OCI-LY7 (cell line): Measurements from ENCODE around the gene ENTPD1. TPM values are rescaled to one million over a fixed set of nuclear protein-coding genes. Genes with fewer than 3 reads are reported as not detected.

ENCODE experiments used
- BruUV-seq: library from RNA; stranded (reverse); fragments of 400-500 nt; replicated peaks from 2 replicates; lab custom pipeline; 2021; lab: Mats Ljungman, UMichigan
- CTCF ChIA-PET: fragments of 300-600 bp; sonication (Branson Sonifier 250); formaldehyde crosslinking; loops from one replicate; lab custom pipeline; 2022; ENCODE audit warnings: antibody characterized with exemption; ENCODE audit not compliant: unreplicated experiment; lab: Charles Lee
- POLR2A ChIA-PET: fragments of 300-600 bp; sonication (Branson Sonifier 250); formaldehyde crosslinking; loops from one replicate; lab custom pipeline; 2022; ENCODE audit warnings: antibody characterized with exemption; lab: Charles Lee
- DNase-seq: peaks from one replicate; pipeline ENCODE4 v3.0.0-alpha.2; 2015; ENCODE audit warnings: low spot score
- H2AFZ ChIP-seq: fragments of 200-600 bp; sonication (generic), shearing (Covaris generic); 2 replicates; pipeline ENCODE4 v1.6.1; 2014; ENCODE audit warnings: mild to moderate bottlenecking, antibody characterized with exemption, low read length, moderate library complexity
- H3K27ac ChIP-seq: fragments of 200-600 bp; sonication (generic); 2 replicates; pipeline ENCODE4 v1.5.1; 2014; ENCODE audit warnings: mixed run types, low read depth, mild to moderate bottlenecking, moderate library complexity, low read length, inconsistent platforms; ENCODE audit not compliant: poor library complexity, severe bottlenecking
- H3K36me3 ChIP-seq: fragments of 200-600 bp; sonication (generic); 2 replicates; pipeline ENCODE4 v1.6.1; 2014; ENCODE audit warnings: mild to moderate bottlenecking, antibody characterized with exemption, low read length, moderate library complexity, mixed read lengths; ENCODE audit not compliant: insufficient read depth
- H3K4me1 ChIP-seq: fragments of 200-600 bp; sonication (generic); 2 replicates; pipeline ENCODE4 v1.5.1; 2014; ENCODE audit warnings: mild to moderate bottlenecking, low read length; ENCODE audit not compliant: insufficient read depth, poor library complexity, severe bottlenecking
- H3K4me2 ChIP-seq: fragments of 200-600 bp; sonication (generic); 2 replicates; pipeline ENCODE4 v1.6.1; 2014; ENCODE audit warnings: mild to moderate bottlenecking, low read length
- H3K4me3 ChIP-seq: fragments of 200-600 bp; sonication (generic); 2 replicates; pipeline ENCODE4 v1.5.1; 2014; ENCODE audit warnings: mild to moderate bottlenecking, low read depth, low read length; ENCODE audit not compliant: poor library complexity, severe bottlenecking
- H3K79me2 ChIP-seq: fragments of 200-600 bp; sonication (generic); 2 replicates; pipeline ENCODE4 v1.6.1; 2016; ENCODE audit warnings: low read depth, mild to moderate bottlenecking, low read length, moderate library complexity, mixed read lengths; ENCODE audit not compliant: insufficient read depth
- H3K9me2 ChIP-seq: fragments of 200-600 bp; sonication (generic); 2 replicates; pipeline ENCODE4 v1.6.1; 2016; ENCODE audit warnings: mild to moderate bottlenecking, low read length, mixed read lengths; ENCODE audit not compliant: insufficient read depth
- H3K9me3 ChIP-seq: fragments of 200-600 bp; sonication (generic); 2 replicates; pipeline ENCODE4 v1.6.1; 2014; ENCODE audit warnings: mild to moderate bottlenecking, mixed run types, low read length, mixed read lengths
- H4K20me1 ChIP-seq: fragments of 200-600 bp; sonication (generic); 2 replicates; pipeline ENCODE4 v1.6.1; 2014; ENCODE audit warnings: mild to moderate bottlenecking, antibody characterized with exemption, low read length, moderate library complexity, mixed read lengths; ENCODE audit not compliant: insufficient read depth
- CTCF ChIP-seq: fragments of 200-600 bp; sonication (generic); conservative IDR thresholded peaks from 2 replicates; pipeline ENCODE4 v1.5.1; 2014; ENCODE audit warnings: mild to moderate bottlenecking, antibody characterized with exemption, low read length, moderate library complexity, mixed read lengths
- EZH2phosphoT487 ChIP-seq: fragments of 200-600 bp; sonication (generic); IDR thresholded peaks from 2 replicates; pipeline ENCODE4 v1.6.1; 2018; ENCODE audit warnings: low read depth, borderline replicate concordance, mild to moderate bottlenecking, mixed run types, antibody characterized with exemption, low read length, moderate library complexity, mixed read lengths
- intact Hi-C: fragments of 100-400 bp; cut with micrococcal nuclease; formaldehyde crosslinking; loops from one replicate; pipeline ENCODE4 v1.10.0; 2022; ENCODE audit not compliant: unreplicated experiment
- total RNA-seq, 2 experiments: library from RNA; depleted of rRNA in 1 of 2; stranded (reverse); fragments of >200 nt in 1 of 2; shearing (Covaris generic) in 1 of 2; gene quantifications; 2 replicates each; pipeline ENCODE4 v1.2.3, GENCODE V29; 2014 to 2022

Gene ENTPD1
- total RNA-seq, 2 experiments from 2014 or later, result 5.1 to 6.7 TPM

- H3K4me1 ChIP-seq, result no peaks in the 10 kb centered on the region
- BruUV-seq, result no TSS peak
- H4K20me1 ChIP-seq, result no peaks in the 10 kb centered on the region
- H3K27ac ChIP-seq, result no peak overlapping the region
- POLR2A ChIA-PET, result no interaction called here
- no peaks in the 10 kb centered on the region for H3K36me3 ChIP-seq
- H3K4me3 ChIP-seq, result no peak overlapping the region
- no peak overlapping the region for H2AFZ ChIP-seq
- no peaks in the 10 kb centered on the region for H3K9me2 ChIP-seq
- H3K4me2 ChIP-seq, result no peak overlapping the region
- no peak for DNase-seq
- no peaks in the 10 kb centered on the region; the same call in 1 of the 2 replicates for H3K9me3 ChIP-seq
- intact Hi-C loops, result no loop called here
- CTCF ChIA-PET, result no interaction called here
- TF ChIP-seq EZH2phosphoT487, result no peak
- TF ChIP-seq CTCF, result no peak
- no peaks in the 10 kb centered on the region for H3K79me2 ChIP-seq
Measured at GRCh38 chr10:95876756-95877155, 120.8 kb downstream of the ENTPD1 start.

GRCh38 chr10:95877881-95878280 is 121.9 kb downstream of the ENTPD1 start:
- no peaks in the 10 kb centered on the region for H3K4me1 ChIP-seq
- no peaks in the 10 kb centered on the region; the same call in 1 of the 2 replicates for H3K9me3 ChIP-seq
- ChIA-PET CTCF (no interaction called here), POLR2A (interaction anchor here (0.6 to 1.2 kb wide), 2 partner anchors 24 to 199 kb away, joined by 3 to 4 read pairs; no protein-coding TSS in a partner anchor)
- H2AFZ ChIP-seq, result no peak overlapping the region
- no peak overlapping the region for H3K27ac ChIP-seq
- no peaks in the 10 kb centered on the region for H3K79me2 ChIP-seq
- no peaks in the 10 kb centered on the region for H3K9me2 ChIP-seq
- H3K4me3 ChIP-seq, result no peak overlapping the region
- no peak overlapping the region for H3K4me2 ChIP-seq
- no peak for DNase-seq
- no peaks in the 10 kb centered on the region for H4K20me1 ChIP-seq
- no peaks in the 10 kb centered on the region for H3K36me3 ChIP-seq
- BruUV-seq, result no TSS peak
- TF ChIP-seq CTCF, result no peak
- no peak for TF ChIP-seq EZH2phosphoT487
- intact Hi-C loops, result no loop called here

- Histone ChIP-seq H3K9me3 (no peaks in the 10 kb centered on the region; the same call in 1 of the 2 replicates), H3K4me3 (no peak overlapping the region), H3K4me1 (no peaks in the 10 kb centered on the region), H3K4me2 (no peak overlapping the region), H2AFZ (no peak overlapping the region), H3K9me2 (no peaks in the 10 kb centered on the region), H3K36me3 (no peaks in the 10 kb centered on the region), H3K27ac (no peak overlapping the region), H3K79me2 (no peaks in the 10 kb centered on the region), H4K20me1 (no peaks in the 10 kb centered on the region)
- CTCF ChIA-PET, result no interaction called here
- BruUV-seq, result no TSS peak
- POLR2A ChIA-PET, result interaction anchor here (1.0 kb wide), 1 partner anchor 70 kb away, joined by 3 read pairs; no protein-coding TSS in a partner anchor
- intact Hi-C loops, result no loop called here
- no peak for TF ChIP-seq EZH2phosphoT487
- no peak for DNase-seq
Measured at GRCh38 chr10:95880704-95881103, 124.7 kb downstream of the ENTPD1 start.
